Measurements from ENCODE around the gene TMEM175.
A peak's percentile ranks its signal among the peaks of the same experiment; 100 is the strongest.

TMEM175 gene

DNA sequence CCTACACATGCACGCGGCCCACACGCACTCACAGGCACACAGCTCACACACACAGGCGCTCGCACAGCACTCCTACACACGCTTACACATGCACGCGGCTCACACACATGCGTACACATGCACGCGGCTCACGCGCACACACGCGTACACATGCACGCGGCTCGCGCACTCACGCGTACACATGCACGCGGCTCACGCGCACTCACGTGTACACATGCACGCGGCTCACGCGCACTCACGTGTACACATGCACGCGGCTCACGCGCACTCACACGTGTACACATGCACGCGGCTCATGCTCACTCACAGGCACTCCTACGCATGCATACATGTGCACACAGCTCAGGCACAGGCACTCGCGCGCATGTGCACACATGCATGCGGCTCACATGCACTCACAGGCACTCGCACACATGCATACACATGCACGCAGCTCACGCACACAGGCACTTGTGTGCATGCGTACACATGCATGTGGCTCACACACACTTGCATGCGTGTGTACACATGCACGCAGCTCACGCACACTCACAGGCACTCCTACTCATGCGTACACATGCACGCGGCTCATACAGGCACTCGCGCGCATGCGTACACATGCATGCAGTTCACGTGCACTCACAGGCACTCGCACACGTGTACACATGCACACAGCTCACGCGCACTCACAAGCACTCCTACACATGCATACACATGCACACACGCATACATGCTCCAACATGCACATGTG lies 45.1 kb upstream of the TMEM175 start:
- TF ChIP-seq, protein P1, sequence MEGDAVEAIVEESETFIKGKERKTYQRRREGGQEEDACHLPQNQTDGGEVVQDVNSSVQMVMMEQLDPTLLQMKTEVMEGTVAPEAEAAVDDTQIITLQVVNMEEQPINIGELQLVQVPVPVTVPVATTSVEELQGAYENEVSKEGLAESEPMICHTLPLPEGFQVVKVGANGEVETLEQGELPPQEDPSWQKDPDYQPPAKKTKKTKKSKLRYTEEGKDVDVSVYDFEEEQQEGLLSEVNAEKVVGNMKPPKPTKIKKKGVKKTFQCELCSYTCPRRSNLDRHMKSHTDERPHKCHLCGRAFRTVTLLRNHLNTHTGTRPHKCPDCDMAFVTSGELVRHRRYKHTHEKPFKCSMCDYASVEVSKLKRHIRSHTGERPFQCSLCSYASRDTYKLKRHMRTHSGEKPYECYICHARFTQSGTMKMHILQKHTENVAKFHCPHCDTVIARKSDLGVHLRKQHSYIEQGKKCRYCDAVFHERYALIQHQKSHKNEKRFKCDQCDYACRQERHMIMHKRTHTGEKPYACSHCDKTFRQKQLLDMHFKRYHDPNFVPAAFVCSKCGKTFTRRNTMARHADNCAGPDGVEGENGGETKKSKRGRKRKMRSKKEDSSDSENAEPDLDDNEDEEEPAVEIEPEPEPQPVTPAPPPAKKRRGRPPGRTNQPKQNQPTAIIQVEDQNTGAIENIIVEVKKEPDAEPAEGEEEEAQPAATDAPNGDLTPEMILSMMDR (IDR thresholded peaks at IDR 0.05) = no peak

- TF ChIP-seq, protein P1 (IDR thresholded peaks at IDR 0.05) = no peak
These were observed 44.2 kb upstream of the TMEM175 start for GRCh38 chr4:888029-888428.

- TF ChIP-seq, protein P1 (IDR thresholded peaks at IDR 0.05) = no peak
These were observed 42.7 kb upstream of the TMEM175 start for GRCh38 chr4:889516-889915.

GRCh38 chr4:890036-890695 lies 42.1 kb upstream of the TMEM175 start:
- TF ChIP-seq, protein P1 (IDR thresholded peaks at IDR 0.05) = no peak

GRCh38 chr4:891747-892146 lies 40.5 kb upstream of the TMEM175 start:
- TF ChIP-seq, protein P1 (IDR thresholded peaks at IDR 0.05) = peak; percentile 15; the same call in 1 of the 2 replicates

- TF ChIP-seq, protein P1 (IDR thresholded peaks at IDR 0.05) = no peak
These were observed 39.5 kb upstream of the TMEM175 start for GRCh38 chr4:892780-893179.

DNA sequence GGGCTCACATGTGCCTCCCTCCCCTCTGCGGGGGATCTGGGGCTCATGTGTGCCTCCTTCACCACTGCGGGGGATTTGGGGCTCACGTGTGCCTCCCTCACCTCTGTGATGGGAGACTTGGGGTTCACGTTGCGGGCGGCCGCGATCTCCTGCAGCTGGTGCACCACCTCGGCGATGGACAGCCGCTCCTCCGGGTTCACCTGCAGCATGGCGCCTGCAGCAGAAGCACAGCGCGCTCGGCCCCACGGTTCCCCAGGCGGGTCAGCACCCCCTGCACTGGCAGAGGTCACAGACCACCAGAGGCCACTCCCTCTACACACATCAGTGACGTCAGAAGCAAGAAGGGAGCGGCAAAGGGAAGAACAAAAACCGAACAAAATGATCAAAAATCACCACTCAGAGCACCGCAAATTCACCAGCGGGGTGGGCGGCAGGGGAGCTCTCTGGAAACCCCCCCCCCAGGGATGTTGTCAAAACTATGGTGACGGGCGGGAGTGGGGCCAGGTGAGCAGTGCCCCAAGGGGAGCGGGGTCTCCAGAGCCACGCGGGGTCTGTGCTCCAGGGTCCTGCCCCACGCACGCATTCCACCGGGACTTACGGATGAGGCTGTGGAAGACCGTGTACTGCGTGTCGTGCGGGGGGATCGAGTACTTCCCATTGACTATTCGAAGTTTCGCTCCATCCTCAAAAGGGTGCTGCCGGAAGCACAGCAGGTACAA lies 38.8 kb upstream of the TMEM175 start:
- TF ChIP-seq, protein P1 (IDR thresholded peaks at IDR 0.05) = no peak
